Raji (cell line): ENCODE results near the gene AGO3.

Experiments
- POLR2A ChIP-seq: IDR thresholded peaks from 2 replicates; pipeline ENCODE4 v1.6.1; 2011; ENCODE audit warnings: low read depth, low read length, control low read depth; ENCODE audit not compliant: insufficient read depth

The AGO3 gene

DNA sequence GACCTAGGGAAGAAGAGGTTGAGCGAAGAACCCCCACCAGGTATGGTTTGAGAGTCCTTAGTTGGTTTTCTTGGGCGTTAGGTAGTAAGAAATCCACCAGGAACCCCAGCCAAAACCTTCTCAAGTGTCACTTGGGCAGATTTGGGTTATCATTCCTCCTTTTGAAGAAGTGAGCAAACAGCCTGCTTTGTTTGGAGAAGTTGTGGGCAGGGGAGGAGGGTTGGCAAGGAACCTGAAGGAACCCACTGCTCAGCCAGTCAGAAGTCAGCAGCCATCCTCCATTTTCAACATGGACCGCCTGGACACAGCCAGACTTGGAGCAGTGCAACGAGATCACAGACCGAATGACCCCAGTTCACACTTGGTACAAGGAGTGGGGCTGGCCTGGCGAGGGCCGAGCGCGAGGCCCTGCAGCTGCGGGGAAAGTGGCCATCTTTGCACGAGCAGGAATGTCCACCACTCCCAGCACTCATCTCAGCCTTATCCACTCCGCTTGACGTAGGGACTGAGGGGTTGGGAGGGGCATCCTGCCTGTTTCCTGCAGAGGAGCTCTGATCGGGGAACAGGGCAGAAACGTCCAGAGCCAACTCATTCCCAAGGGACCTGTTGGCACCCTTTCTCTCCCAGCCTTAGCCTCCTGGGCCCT, 165.0 kb downstream of the AGO3 start:
- no peak for TF ChIP-seq POLR2A

- no peak for TF ChIP-seq POLR2A
These were observed 165.9 kb downstream of the AGO3 start for GRCh38 chr1:36096500-36097432.

DNA sequence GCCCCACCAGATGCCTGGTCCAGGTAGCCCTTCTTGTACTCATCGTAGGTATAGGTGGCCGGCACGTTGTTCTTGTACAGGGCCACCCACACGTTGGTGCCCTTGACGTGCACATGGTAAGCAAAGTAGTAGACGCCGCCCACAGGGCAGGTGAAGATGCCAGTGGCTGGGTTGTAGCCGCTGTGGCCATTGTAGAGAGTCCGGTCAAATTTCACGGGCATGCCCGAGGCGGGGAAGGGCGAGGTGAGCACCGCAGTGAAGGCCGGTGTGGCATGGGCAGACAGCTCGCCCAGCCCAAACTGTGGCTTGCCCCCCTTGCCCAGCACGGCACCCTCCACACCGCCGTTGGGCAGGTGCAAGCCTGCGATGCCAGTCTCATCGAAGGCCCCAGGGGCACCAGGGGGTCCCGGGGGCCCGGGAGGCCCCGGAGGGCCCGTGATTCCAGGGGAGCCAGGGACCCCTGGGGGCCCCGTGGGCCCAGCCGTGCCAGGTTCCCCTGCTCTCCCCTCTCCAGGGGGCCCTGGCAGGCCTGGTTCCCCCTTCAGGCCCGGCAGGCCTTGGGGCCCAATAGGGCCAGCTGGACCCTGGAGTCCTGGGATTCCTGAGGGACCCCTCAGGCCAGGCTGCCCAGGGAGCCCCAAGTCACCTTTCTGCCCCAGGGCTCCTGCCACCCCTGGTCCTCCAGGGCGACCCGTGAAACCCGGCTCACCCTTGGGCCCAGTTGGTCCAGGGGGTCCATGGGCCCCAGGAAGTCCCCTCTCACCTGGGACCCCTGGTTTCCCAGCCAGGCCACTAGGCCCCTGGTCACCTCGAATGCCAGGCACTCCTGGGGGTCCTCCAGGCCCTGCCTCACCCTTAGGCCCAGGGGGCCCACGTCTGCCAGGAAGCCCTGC, 167.0 kb downstream of the AGO3 start:
- no peak for TF ChIP-seq POLR2A

GRCh38 chr1:36098650-36099365, 167.9 kb downstream of the AGO3 start:
- TF ChIP-seq POLR2A: no peak

DNA sequence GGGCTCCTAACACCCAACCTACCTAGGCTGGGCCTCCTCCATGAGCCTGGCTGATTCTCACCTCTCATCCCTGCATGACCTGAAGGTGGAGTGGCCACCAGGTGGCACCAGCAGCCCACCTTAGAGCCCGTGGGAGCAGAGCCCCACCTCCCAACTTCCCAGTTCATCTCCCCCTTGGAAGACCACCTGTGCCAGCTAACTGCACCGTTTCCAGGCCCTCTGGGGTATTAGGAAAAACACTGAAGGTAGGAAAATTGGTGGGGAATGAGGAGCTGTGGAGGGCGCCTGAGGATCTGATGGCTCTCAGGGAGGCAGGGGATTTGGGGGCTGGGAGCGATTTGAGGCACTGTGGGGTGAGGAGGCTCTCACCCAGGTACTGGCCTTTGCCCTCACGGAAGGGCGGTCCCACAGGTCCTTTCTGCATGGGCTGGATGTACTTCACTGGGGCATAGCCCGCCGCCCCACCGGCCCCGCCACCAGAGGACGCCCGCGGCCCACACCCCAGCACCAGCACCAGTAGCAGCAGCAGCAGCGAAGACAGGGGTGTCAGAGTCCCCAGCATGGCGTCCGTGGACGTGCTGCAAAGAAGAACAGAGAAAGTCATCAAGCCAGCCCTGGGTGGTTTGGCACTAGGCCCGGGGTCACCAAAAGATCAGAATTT, 168.9 kb downstream of the AGO3 start:
- TF ChIP-seq POLR2A: no peak

- no peak for TF ChIP-seq POLR2A
These were observed 169.5 kb downstream of the AGO3 start for GRCh38 chr1:36100376-36100775.

DNA sequence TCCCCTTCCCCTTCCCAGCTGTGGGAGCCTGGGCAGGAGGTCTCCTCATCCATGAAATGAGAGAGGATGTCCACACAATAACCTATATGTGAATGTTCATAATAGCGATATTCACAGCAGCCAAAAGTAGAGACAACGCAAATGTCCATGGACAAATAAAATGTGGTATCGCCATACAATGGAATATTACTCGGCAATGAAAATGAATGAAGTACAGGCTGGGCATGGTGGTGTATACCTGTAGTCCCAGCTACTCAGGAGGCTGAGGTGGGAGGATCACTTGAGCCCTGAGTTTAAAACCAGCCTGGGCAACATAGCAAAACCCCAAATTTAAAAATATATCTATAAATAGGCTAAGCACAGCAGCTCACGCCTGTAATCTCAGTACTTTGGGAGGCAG, 170.6 kb downstream of the AGO3 start:
- no peak for TF ChIP-seq POLR2A

- TF ChIP-seq POLR2A: no peak
These were observed 175.4 kb downstream of the AGO3 start for GRCh38 chr1:36106269-36106668.

DNA sequence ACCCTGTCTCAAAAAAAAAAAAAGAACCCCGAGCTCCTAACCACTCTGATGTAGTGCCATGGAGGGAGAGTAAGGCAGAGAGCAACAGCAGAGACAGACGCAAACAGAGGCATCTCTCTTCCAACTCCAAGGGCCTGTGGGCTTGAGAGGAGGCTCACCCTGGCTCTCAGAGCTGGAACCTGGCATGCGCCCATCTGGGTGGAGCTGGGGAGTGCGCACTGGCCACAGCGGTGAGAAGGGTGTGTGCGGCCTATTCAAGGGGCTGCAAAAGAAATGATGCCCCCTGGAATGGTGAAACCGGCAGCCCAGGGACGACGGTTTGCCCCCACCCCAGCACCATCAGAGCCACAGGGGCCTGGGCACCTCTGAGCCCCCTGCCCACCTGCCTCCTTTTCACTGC, 176.5 kb downstream of the AGO3 start:
- no peak for TF ChIP-seq POLR2A

GRCh38 chr1:36108314-36108713, 177.4 kb downstream of the AGO3 start:
- no peak for TF ChIP-seq POLR2A

DNA sequence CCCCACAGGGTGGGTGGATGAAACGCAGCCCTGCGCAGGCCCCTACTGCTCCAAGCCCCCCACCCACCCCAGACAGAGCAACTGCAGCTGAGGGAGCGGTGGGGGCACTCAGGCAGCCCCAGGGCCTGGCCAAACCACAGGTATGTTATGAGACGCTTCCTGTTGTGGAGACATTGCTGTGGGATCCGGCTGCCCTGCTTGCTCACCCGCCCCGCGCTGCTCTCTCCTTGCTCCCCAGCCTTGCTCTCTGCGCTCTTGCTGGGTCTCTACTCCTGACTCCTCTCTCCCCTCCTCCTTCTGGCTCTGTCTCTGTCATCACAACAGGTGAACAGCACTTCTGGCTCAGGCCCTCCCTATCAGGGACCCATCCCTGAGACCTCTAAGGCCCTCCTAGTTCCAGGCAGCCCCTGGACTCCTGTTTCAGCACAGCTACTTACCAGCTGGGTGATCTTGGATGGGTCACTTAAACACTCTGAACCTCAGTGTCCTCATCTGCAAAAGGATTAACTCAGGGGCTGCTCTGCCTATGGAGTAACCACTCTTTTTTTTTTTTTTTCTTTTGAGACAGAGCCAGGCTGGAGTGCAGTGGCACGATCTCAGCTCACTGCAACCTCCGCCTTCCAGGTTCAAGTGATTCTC, 178.3 kb downstream of the AGO3 start:
- no peak for TF ChIP-seq POLR2A

- TF ChIP-seq POLR2A: no peak
These were observed 180.2 kb downstream of the AGO3 start for GRCh38 chr1:36111151-36111550.

DNA sequence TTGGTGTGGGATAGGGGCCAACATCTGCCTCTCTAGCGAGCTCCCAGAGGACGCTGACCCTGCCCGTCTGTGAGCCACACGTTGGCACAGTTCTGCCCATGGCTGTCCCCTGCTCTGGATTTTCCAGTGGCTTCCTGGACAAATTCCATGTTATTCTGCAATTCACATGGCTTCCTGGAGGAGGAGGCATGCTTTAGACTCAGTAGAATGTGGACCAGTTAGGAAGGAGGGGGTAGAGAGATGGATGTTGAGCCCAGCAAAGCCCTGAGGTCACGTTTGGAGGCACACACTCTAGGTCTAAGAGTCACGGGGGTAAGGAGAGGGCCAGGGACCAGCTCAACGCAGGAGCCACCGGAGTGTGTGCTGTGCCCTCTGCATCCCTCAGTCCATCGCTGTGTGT, 181.9 kb downstream of the AGO3 start:
- no peak for TF ChIP-seq POLR2A

- TF ChIP-seq POLR2A: no peak
These were observed 183.5 kb downstream of the AGO3 start for GRCh38 chr1:36114371-36114770.
